ENCODE data around the gene SORCS2. TPM values are rescaled to one million over a fixed set of nuclear protein-coding genes. Genes with fewer than 3 reads are reported as not detected.

Gene SORCS2
- total RNA-seq, 1 experiment from 2014 or later: not detected

DNA sequence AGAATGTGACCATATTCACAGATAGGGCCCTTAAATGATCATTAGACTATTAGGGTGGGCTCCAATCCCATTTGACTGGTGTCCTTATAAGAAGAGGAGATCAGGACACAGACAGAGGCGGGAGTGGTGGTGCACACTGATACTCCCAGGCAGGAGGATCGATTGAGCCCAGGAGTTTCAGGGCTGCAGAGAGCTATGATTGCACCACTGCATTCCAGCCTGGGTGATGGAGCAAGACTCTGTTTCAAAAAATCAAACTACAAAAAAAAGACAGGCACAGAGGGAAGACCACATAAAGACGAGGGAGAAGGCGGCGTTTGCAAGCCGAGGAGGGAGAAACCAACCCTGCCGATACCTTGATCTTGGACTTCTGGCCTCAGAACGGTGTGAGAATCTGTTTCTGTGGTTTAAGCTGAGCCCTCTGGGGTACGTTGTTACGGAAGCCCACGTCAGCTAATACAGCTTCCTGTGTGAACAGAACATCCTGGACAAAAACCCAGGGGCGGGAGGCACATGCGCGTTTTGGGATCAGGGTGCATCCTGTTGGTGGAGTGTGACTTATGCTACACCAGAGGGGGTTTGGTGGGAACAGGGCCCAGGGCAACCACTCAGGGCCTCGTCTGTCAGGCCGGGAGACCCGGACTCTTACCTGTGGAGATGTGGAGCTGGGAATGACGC is 454.2 kb downstream of the SORCS2 start:
- no peak overlapping the region for H3K4me3 Mint-ChIP-seq (ENCODE audit: unreplicated experiment)
- CTCF ChIA-PET: interaction anchor here (0.6 to 2.1 kb wide), 3 partner anchors 74 to 678 kb away, joined by 3 to 5 read pairs (median 4); no protein-coding TSS in a partner anchor
- intact Hi-C loops (cut with micrococcal nuclease): no loop called here
- H3K36me3 Mint-ChIP-seq (ENCODE audit: insufficient read depth, unreplicated experiment): no peaks in the 10 kb centered on the region
- POLR2A ChIA-PET: interaction anchor here (0.7 to 1.2 kb wide), 2 partner anchors 15 to 26 kb away, joined by 3 read pairs; no protein-coding TSS in a partner anchor
- H3K27me3 Mint-ChIP-seq (ENCODE audit: insufficient read depth, unreplicated experiment): no peaks in the 10 kb centered on the region
- TF ChIP-seq, protein P1, sequence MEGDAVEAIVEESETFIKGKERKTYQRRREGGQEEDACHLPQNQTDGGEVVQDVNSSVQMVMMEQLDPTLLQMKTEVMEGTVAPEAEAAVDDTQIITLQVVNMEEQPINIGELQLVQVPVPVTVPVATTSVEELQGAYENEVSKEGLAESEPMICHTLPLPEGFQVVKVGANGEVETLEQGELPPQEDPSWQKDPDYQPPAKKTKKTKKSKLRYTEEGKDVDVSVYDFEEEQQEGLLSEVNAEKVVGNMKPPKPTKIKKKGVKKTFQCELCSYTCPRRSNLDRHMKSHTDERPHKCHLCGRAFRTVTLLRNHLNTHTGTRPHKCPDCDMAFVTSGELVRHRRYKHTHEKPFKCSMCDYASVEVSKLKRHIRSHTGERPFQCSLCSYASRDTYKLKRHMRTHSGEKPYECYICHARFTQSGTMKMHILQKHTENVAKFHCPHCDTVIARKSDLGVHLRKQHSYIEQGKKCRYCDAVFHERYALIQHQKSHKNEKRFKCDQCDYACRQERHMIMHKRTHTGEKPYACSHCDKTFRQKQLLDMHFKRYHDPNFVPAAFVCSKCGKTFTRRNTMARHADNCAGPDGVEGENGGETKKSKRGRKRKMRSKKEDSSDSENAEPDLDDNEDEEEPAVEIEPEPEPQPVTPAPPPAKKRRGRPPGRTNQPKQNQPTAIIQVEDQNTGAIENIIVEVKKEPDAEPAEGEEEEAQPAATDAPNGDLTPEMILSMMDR (IDR thresholded peaks at IDR 0.05; ENCODE audit: unreplicated experiment): no peak
- no peak overlapping the region for H3K27ac Mint-ChIP-seq (ENCODE audit: low read depth, unreplicated experiment)
- H3K4me1 Mint-ChIP-seq (ENCODE audit: insufficient read depth, unreplicated experiment): peaks cover 30% of the 10 kb centered on the region
- no peak for DNase-seq (ENCODE audit: unreplicated experiment)
- no peaks in the 10 kb centered on the region for H3K9me3 Mint-ChIP-seq (ENCODE audit: unreplicated experiment)
- no TSS peak for BruUV-seq (replicated peaks)

DNA sequence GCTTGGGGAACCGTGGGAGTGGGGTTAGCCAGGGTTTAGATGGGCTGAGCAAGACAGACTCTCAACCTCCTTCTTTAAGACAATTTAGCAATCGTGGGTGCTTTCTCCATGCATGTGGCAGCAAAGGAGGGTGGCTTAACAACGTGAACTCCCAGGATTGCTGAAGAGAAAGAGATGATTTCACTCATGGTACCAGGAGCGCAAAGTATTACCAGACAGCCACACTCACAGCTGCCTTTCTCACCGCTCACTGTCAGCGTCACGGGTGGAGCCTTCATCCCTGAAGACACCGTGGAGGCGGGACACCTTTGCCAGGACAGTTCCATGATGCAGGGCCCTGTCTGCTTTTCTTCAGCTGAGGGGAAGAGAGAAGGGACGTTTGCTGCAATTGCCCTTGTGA is 454.8 kb downstream of the SORCS2 start:
- TF ChIP-seq, protein P1 (IDR thresholded peaks at IDR 0.05; ENCODE audit: unreplicated experiment): no peak
- ChIA-PET POLR2A (no interaction called here), CTCF (interaction anchor here (0.6 kb wide), 2 partner anchors 37 to 679 kb away, joined by 3 read pairs; no protein-coding TSS in a partner anchor)
- no peak overlapping the region for H3K4me3 Mint-ChIP-seq (ENCODE audit: unreplicated experiment)
- no peaks in the 10 kb centered on the region for H3K36me3 Mint-ChIP-seq (ENCODE audit: insufficient read depth, unreplicated experiment)
- no TSS peak for BruUV-seq (replicated peaks)
- no peak for DNase-seq (ENCODE audit: unreplicated experiment)
- H3K27ac Mint-ChIP-seq (ENCODE audit: low read depth, unreplicated experiment): no peak overlapping the region
- H3K9me3 Mint-ChIP-seq (ENCODE audit: unreplicated experiment): no peaks in the 10 kb centered on the region
- H3K4me1 Mint-ChIP-seq (ENCODE audit: insufficient read depth, unreplicated experiment): peaks cover 34% of the 10 kb centered on the region
- H3K27me3 Mint-ChIP-seq (ENCODE audit: insufficient read depth, unreplicated experiment): no peaks in the 10 kb centered on the region
- intact Hi-C loops (cut with micrococcal nuclease): no loop called here

DNA sequence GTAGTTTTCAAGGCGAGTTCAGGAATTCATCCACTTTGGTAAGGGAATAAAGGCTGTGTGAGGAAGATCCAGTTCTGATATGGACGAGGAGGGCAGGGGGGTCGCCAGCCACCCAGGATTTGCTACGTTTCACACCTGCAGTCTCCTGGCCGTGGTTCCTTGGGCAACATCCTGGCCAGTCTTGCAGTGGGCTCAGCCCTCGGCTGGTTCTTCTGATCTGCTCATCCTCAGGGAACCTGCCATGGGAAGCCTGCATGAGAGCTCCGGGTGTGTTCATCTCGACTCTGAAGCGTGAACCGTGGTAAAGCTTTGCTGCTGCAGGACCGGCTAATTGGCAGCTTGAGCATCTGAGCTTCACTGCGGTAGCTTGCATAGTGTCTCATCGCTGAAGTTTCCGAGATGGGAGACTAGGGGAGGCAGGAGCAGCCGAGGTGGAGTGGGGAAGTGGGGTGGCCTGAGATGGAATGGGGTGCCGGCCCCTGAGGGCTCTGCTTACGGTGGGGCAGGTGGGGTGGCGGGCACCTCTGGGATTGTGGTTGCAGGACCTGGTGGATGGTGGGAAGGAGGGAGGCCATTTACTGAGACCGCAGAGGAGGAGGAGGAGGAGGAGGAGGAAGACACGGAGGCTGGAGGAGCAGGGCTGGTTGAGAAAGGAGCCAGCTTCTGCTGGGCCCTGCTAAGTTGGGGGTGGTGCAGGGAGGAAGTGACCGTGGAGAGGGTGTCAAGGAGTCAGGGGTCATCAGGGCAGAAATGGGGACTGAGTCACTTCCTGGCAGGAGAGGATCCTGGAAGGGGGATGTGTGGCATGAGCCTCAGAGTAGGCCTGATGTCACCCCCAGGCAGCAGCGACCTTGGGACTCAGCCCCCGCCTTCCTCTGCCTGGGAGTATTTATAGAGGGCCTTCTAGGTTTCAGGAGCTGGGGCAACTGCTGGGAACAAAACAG is 455.5 kb downstream of the SORCS2 start:
- no peak overlapping the region for H3K27ac Mint-ChIP-seq (ENCODE audit: low read depth, unreplicated experiment)
- intact Hi-C loops (cut with micrococcal nuclease): no loop called here
- H3K9me3 Mint-ChIP-seq (ENCODE audit: unreplicated experiment): no peaks in the 10 kb centered on the region
- peaks cover 39% of the 10 kb centered on the region for H3K4me1 Mint-ChIP-seq (ENCODE audit: insufficient read depth, unreplicated experiment)
- peak; percentile 17 for DNase-seq (ENCODE audit: unreplicated experiment)
- BruUV-seq (replicated peaks): no TSS peak
- no peaks in the 10 kb centered on the region for H3K36me3 Mint-ChIP-seq (ENCODE audit: insufficient read depth, unreplicated experiment)
- ChIA-PET CTCF (interaction anchor here (0.6 kb wide), 2 partner anchors 38 to 229 kb away, joined by 3 read pairs; no protein-coding TSS in a partner anchor), POLR2A (interaction anchor here (0.5 kb wide), 1 partner anchor 91 kb away, joined by 5 read pairs; no protein-coding TSS in a partner anchor)
- TF ChIP-seq, protein P1 (IDR thresholded peaks at IDR 0.05; ENCODE audit: unreplicated experiment): no peak
- no peaks in the 10 kb centered on the region for H3K27me3 Mint-ChIP-seq (ENCODE audit: insufficient read depth, unreplicated experiment)
- no peak overlapping the region for H3K4me3 Mint-ChIP-seq (ENCODE audit: unreplicated experiment)

Measured in MCF 10A (cell line).